Testis (tissue), 3 donors: Measurements from ENCODE around the gene SSH3. TPM values are rescaled to one million over a fixed set of nuclear protein-coding genes. Genes with fewer than 3 reads are reported as not detected.
A peak's percentile ranks its signal among the peaks of the same experiment; 100 is the strongest.

Experiments used
- DNase-seq: peaks from one replicate; pipeline ENCODE4 v3.0.0-alpha.2; 2019
- H3K27ac ChIP-seq, 2 donors: fragments of 200-600 bp; sonication (generic); one replicate each; pipeline ENCODE4 v1.5.1; 2019
- H3K27me3 ChIP-seq: fragments of 200-600 bp; sonication (generic); one replicate; pipeline ENCODE4 v1.5.1; 2019
- H3K36me3 ChIP-seq: fragments of 200-600 bp; sonication (generic); one replicate; pipeline ENCODE4 v1.5.1; 2017; ENCODE audit warnings: low read depth; ENCODE audit errors: missing control alignments
- H3K4me1 ChIP-seq: fragments of 200-600 bp; sonication (generic); one replicate; pipeline ENCODE4 v1.5.1; 2019
- H3K4me3 ChIP-seq, 2 donors: fragments of 200-600 bp; sonication (generic); one replicate each; pipeline ENCODE4 v1.5.1; 2017 to 2019
- H3K9me3 ChIP-seq: fragments of 200-600 bp; sonication (generic); one replicate; pipeline ENCODE4 v1.5.1; 2017
- CTCF ChIP-seq, 3 experiments: fragments of 450-650 bp in 2 of 3; fragments of 200-600 bp in 1 of 3; sonication (generic) in 1 of 3; IDR thresholded peaks; one replicate each; pipeline ENCODE4 v1.5.1; 2016 to 2019; ENCODE audit warnings: antibody characterized with exemption in 3 of 3, mild to moderate bottlenecking in 2 of 3, moderate library complexity in 1 of 3
- POLR2A ChIP-seq: fragments of 450-650 bp; IDR thresholded peaks from one replicate; pipeline ENCODE4 v1.6.1; 2017; ENCODE audit warnings: antibody characterized with exemption, mild to moderate bottlenecking, moderate library complexity
- WGBS, 2 donors: methylation state at CpG; one replicate each; pipeline ENCODE4 v1.1.5; 2018; 5-methylcytosine and 5-hydroxymethylcytosine counted together
- intact Hi-C: fragments of 100-400 bp; cut with DNase I; formaldehyde crosslinking; loops from one replicate; pipeline ENCODE4 v1.15.1; 2023; ENCODE audit warnings: low total_unique reads
- polyA plus RNA-seq: library from polyadenylated mRNA; stranded (reverse); fragments of 350-450 nt; fragmentation: Illumina TruSeq; extraction: RNeasy Lipid Tissue Mini Kit (QIAGEN cat#74804); gene quantifications from one replicate; pipeline ENCODE4 v1.2.3, GENCODE V29; 2014; ENCODE audit warnings: low read depth, low replicate concordance; ENCODE audit not compliant: insufficient read depth
- total RNA-seq, 2 donors: library from RNA; depleted of rRNA; stranded (reverse); fragments of >200 nt; gene quantifications; one replicate each; pipeline ENCODE4 v1.2.3, GENCODE V29; 2016

SSH3 gene
- total and polyA plus RNA-seq, 3 donors from 2014 or later = 6.9 to 9.8 (median 8.6) TPM

GRCh38 chr11:67337257-67337656, 33.9 kb downstream of the SSH3 start:
- WGBS, 2 donors = 89 to 96% methylated on average over 3 of the region's 3 CpGs
- no peak for DNase-seq

GRCh38 chr11:67344264-67344663, 40.9 kb downstream of the SSH3 start:
- intact Hi-C loops = no loop called here
- no peak for DNase-seq
- WGBS, 2 donors = 81 to 94% methylated on average over 4 of the region's 4 CpGs
- Histone ChIP-seq H3K4me1 (no peaks in the 10 kb centered on the region), H3K27ac (no peak overlapping the region), H3K4me3 (no peak overlapping the region), H3K36me3 (no peaks in the 10 kb centered on the region), H3K9me3 (no peaks in the 10 kb centered on the region), H3K27me3 (no peaks in the 10 kb centered on the region)
- TF ChIP-seq CTCF (IDR thresholded peaks at IDR 0.05) = no peak
- TF ChIP-seq POLR2A = no peak

More at GRCh38 chr11:67337257-67337656, 33.9 kb downstream of the SSH3 start:
- H3K36me3 ChIP-seq = no peaks in the 10 kb centered on the region
- H3K27me3 ChIP-seq = no peaks in the 10 kb centered on the region
- TF ChIP-seq CTCF (IDR thresholded peaks at IDR 0.05) (no peak), POLR2A (no peak)
- H3K27ac ChIP-seq = no peak overlapping the region
- no peaks in the 10 kb centered on the region for H3K9me3 ChIP-seq
- intact Hi-C loops = no loop called here
- H3K4me1 ChIP-seq = no peaks in the 10 kb centered on the region
- no peak overlapping the region for H3K4me3 ChIP-seq

DNA sequence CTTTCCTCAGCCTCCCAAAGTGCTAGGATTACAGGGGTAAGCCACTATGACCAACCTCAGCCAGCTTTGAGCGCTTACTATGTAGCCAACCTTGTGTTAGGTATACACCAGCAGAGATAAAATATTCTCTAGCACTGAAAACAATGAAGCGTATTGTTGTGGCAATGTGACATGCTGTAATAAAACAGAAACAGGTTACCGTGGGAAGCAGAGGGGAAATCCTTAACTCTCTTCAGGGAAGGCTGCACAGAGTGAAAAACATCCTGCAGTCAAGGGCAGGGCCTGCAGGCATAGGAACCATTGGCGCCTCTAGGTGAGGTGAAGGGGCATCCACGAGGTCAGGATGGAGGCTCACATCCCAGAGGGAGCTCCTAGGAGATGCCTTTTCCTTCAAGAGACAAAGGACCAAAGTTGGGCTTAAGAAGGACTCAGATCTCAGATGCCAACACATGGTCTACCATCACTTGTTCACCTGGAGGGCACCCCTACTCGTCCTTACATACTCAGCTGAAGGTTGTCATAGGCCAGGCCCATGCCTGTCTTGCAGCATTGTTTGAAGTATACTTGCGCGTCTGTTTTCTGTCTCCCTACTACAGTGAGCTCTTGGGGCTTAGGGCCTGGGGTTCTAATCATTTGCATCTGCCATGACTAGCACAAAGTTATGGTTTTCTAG, 42.1 kb downstream of the SSH3 start:
- no peak overlapping the region for H3K27ac ChIP-seq
- H3K4me1 ChIP-seq = no peaks in the 10 kb centered on the region
- H3K27me3 ChIP-seq = no peaks in the 10 kb centered on the region
- TF ChIP-seq CTCF (IDR thresholded peaks at IDR 0.05) = no peak
- TF ChIP-seq POLR2A = no peak
- H3K36me3 ChIP-seq = no peaks in the 10 kb centered on the region
- WGBS, 2 donors = 67 to 83% methylated on average over 8 of the region's 8 CpGs
- no peak for DNase-seq
- intact Hi-C loops = no loop called here
- no peaks in the 10 kb centered on the region for H3K9me3 ChIP-seq
- H3K4me3 ChIP-seq = no peak overlapping the region

GRCh38 chr11:67345920-67346819, 42.8 kb downstream of the SSH3 start:
- DNase-seq = no peak
- no peaks in the 10 kb centered on the region for H3K4me1 ChIP-seq
- TF ChIP-seq CTCF (IDR thresholded peaks at IDR 0.05) (peak; percentile 27 to 45 (median 41)), POLR2A (no peak)
- H3K27me3 ChIP-seq = no peaks in the 10 kb centered on the region
- no peaks in the 10 kb centered on the region for H3K9me3 ChIP-seq
- H3K36me3 ChIP-seq = no peaks in the 10 kb centered on the region
- no peak overlapping the region for H3K27ac ChIP-seq
- 72 to 73% methylated on average over 7 of the region's 7 CpGs for WGBS, 2 donors
- intact Hi-C loops = no loop called here
- H3K4me3 ChIP-seq = no peak overlapping the region
